ENCODE results near the gene H6PD.

H6PD gene, protein sequence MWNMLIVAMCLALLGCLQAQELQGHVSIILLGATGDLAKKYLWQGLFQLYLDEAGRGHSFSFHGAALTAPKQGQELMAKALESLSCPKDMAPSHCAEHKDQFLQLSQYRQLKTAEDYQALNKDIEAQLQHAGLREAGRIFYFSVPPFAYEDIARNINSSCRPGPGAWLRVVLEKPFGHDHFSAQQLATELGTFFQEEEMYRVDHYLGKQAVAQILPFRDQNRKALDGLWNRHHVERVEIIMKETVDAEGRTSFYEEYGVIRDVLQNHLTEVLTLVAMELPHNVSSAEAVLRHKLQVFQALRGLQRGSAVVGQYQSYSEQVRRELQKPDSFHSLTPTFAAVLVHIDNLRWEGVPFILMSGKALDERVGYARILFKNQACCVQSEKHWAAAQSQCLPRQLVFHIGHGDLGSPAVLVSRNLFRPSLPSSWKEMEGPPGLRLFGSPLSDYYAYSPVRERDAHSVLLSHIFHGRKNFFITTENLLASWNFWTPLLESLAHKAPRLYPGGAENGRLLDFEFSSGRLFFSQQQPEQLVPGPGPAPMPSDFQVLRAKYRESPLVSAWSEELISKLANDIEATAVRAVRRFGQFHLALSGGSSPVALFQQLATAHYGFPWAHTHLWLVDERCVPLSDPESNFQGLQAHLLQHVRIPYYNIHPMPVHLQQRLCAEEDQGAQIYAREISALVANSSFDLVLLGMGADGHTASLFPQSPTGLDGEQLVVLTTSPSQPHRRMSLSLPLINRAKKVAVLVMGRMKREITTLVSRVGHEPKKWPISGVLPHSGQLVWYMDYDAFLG

DNA sequence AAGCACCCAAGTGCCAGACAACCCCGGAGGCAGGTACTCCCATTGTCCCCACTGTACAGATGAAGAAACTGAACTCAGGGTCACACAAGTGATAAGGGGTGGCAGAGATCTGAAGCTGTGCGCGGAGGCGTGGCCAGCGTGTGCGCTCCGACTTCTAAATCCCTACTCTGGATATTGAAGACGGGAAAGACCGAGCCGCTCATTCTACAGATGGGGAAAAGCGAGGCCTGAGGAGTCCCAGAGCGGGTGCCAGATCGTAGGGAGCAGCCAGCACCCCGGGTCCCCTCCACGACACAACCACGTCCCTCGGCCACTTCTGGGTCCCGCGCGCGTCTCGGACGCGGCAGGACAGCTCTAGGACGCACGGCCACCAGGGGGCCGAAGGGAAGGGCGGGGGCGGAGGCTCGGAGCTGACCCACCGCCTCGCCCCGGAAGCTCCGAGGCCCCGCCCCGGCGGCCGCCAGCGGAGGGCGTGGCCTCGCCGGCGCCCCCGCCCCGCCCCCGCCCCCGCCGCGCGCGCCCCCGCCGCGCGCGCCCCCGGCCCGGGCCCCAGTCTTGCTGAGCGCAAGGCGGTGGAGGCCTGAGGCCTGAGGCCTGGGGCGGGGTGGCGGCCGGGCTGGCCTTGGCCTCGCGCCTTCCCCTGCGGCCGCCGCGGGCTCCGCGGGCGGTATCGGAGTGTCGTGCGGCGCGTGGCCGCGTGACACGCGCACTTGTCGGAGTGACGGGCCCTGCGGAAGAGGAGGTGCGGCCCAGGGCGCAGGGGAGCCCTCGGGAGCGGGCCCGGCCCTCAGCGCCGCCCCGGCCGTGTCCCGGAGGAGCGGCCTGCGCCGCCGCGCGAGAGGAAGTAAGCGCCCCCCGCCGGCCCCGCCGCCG is at the start of gene H6PD:
H6PD (plus strand) TSS at position 552 of the 873 bp plus-strand sequence. CDS start 10,161 bp downstream, outside the sequence.
- DNase-seq, result peak; percentile 85

DNA sequence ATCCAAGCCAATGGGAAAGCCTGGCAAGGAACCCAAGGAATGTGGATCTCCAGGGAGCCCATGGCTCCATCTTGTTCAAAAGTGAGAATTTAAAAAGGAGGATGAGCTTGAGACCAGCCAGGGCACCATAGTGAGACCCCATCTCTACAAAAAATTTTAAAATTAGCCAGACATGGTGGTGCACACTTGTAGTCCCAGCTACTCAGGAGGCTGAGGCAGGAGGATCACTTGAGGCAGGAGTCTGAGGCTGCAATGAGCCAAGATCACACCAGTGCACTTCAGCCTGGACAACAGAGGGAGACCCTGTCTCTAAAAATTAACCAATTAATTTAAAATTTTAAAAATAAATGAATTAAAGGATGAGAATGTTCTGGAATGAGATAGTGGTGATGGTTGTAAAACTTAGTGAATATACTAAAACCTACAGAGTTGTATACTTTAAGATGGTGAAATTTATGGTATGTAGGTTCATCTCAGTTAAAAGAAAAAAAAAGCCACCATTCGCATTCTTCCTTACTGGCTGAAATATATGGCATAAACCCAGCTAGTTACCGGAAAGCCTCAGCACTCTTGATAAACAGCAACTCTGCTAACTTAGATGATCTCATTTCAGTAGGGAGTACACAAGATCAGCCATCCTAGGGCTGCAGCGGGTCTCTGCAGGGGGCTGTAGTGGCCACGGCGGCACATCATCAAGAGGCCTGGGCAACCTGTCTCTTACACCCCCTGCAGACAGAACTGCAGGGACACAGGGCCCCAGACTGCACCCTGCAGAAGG is 48.3 kb upstream of the H6PD start:
- DNase-seq, result no peak

DNA sequence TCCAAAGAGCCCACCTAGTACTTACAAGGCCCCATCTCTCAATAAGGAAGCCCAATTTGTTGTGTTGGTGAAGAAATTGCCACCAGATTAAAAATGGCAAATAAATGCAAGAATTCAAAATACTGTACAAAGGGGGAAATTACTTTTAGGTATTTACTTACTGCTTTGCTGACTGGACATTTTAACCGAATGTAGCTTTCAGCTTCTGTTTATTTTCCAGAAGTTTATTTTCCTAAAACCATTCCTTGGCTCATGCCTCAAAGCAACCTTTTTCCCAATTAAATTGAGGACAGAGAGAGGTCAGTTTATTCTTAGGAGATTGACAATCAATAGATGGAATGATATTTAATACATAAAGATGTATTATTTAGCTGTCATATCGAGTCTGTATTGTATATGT is 47.6 kb upstream of the H6PD start:
- DNase-seq, result no peak

DNA sequence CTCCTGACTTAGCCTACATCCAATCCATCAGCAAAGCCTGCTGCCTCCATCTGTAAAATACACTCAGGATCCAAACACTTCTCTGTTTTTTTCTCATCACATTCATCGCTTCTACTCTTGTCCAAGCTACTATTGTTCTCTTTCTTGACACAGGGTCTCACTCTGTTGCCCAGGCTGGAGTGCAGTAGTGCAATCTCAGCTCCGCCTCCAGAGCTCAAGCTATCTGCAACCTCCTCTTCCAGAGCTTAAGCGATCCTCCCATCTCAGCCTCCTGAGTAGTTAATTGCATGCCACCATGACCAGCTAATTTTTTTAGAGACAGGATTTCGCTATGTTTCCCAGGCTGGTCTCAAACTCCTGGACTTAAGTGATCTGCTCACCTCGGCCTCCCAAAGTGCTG is 44.3 kb upstream of the H6PD start:
- no peak for DNase-seq

DNA sequence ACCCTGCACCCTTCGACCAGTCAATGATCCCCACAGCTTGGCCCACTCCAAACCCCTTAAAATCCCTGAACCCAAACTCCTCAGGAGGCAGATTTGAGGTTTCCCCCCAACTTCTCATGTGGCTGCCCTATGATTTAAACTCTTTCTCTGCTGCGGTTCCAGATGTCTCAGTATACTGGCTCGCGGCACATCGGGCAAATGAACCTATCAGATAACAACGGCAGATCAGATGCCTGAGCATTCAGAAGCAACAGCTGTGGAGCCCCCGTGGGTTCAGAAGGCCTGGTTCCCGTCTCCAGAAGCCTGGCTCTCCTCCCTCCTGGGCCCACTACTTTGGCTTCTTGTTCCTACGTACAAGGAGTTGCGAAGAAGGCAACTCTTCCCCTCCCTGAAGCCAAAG is 43.3 kb upstream of the H6PD start:
- DNase-seq, result no peak

DNA sequence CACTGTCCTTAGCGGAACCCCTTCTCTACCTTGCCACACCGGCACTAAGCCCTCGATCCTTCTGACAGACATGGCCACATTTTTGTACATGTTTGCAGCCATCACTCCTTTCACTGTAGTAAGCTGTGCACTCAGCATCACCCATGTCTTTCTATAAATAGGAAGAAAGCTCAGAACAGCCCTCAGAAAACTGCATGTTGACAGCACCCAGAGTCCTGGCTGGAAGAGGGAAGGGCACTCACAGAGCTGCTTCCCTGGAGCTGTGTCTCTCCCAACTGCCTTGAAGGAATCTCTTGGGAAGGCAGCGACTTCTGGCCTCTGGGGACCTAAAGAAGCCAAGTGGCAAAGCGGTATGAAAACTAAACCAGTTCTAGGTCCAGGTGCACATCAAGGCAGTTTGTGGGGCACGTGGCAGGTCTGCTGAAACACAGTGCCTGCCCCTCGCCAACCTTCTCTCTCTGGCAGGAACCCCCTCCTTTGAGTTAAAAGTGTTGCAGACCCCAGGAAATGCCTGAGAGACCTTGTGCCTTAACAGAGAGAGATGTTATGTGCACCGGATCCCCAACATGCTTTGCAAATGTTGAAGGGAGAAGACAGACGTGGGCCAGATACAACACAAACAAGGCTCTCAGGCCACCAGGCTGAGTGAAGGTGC is 41.9 kb upstream of the H6PD start:
- DNase-seq, result no peak

DNA sequence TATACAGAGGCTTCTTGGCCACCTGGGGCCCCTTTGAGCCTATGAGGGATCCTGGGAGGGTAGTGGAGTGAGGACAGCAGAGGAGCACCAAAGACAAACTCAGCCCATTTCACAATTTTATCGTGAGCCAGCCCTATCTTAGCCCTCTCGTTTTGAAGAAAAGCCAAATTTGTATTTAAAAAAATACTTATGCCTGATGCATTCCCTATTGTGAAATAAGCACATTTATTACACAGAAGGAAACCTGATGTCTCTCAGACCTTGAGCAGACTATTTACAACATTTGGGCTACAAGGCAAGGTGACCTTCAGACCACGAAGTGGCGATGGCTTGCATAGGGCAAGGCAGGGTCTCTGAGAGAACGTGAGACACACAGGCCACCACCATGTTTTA is 41.3 kb upstream of the H6PD start:
- no peak for DNase-seq

DNA sequence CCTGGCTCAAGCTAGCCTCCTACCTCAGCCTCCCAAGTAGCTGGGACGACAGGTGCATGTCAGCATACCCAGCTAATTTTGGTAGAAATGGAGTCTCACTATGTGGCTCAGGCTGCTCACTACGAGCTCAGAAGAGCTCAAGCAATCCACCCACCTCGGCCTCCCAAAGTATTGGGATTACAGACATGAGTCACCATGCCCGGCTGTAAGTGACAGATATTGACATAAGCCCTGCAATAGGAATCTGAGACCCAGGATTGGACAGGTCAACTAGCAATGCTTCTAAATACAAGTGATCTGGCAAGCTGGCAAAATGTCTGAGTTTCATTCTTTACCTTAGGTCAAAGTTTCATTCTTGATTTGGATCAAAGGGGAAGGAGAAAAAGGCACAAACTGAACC is 40.5 kb upstream of the H6PD start:
- no peak for DNase-seq

DNA sequence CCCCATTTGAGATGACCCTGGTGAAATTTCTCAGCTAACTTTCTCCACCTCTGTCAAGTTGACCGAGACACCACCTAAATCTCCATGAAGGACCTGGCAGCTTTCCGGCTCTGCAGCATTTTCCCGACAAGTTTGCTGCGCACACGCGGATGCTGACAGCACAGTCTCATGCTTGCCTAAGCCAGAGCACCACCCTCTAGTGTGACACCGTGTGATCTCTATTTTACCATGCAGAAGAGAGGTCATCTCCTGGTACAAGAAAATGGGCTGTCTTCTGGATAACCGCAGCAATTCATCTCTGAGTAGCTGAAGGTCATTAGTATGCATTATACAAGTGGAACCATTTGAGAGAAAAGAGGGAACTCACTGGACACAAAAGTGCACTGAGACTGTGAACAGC is 38.9 kb upstream of the H6PD start:
- peak; percentile 11 for DNase-seq

DNA sequence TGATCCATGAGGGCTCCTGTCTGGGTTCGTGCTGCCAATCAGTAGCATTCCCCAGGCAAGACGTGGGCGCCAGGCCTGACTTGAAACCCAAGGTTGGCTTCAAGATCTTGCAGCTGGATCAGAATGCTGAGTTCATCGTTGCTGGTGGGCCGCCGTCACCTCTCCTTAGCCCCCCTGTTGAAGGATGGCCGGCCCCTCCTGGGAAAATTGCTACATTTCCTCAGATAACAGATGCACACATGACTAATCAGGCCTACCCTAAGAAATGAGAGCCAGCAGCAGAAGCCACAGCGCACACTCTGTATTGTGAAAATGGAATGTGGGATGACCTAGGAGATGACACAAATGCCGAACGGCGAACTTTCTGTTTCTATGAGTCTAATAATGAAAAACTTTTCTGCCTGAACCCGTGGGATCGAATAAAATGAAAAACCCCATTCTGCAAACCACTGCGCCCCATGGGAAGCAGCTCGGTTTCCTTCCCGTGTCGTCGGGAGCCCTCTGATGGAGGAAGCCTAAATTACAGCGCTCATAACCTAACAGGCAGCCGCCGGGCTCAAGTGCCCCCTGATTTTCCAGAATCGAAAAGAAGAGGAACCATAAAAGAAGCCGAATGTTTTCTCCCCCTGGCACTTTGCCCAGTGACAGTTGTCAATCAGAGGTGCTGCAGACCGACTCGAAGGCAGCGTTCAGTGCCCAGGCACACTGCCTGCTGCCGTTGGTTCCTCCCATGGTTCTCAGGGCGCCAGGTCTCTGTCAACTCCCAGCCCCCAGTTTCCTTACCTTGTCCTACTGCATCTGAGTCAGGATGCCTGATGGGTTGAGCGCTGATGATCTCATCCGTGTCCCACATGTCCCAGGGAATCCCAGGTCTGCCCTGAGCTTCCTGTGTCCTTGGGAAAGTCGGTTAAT is 38.2 kb upstream of the H6PD start:
- DNase-seq, result peak; percentile 81

DNA sequence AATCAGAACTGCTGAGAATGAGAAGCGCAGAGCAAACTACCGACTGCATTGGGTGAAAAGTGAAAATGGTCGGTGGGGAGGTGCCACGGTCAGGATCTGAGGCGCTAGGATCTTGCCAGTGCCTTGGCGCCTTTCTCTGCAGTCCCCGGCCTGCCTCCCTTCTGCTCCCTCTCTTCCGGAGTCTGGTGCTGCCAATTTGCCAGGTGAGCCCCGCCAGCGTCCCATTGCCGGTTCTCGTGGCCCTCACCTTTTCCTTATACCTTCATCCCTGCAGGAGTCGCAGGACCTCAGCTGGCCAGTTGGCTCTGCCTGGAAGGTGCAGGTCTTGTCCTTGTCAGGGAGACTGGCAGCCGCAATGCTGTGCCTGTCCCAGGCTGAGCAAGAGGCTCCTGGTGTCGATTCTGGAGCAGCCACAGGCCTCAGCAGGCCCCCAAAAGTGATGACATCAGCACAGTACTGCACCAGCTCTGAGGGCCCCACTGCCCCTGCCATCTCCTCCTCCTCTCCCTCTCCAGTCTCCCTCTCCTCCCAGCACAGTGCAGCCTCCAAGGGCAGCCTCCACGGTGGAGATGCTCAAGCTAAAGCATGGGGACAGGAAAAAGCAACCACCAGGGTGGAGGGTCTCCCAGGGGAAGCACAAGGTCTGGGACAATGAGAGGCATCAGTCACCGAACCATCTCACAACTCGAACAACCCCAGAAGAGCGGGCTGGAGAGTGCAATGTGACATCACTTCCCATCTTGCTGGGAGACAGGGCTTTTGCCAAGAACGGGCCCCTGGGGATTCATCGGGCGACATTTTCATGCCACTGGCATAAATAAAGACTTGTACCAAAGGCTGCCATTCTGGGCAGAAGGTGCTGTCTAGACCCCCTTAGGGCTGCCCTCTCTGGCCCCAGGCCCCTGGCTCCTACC is 37.1 kb upstream of the H6PD start:
- no peak for DNase-seq

DNA sequence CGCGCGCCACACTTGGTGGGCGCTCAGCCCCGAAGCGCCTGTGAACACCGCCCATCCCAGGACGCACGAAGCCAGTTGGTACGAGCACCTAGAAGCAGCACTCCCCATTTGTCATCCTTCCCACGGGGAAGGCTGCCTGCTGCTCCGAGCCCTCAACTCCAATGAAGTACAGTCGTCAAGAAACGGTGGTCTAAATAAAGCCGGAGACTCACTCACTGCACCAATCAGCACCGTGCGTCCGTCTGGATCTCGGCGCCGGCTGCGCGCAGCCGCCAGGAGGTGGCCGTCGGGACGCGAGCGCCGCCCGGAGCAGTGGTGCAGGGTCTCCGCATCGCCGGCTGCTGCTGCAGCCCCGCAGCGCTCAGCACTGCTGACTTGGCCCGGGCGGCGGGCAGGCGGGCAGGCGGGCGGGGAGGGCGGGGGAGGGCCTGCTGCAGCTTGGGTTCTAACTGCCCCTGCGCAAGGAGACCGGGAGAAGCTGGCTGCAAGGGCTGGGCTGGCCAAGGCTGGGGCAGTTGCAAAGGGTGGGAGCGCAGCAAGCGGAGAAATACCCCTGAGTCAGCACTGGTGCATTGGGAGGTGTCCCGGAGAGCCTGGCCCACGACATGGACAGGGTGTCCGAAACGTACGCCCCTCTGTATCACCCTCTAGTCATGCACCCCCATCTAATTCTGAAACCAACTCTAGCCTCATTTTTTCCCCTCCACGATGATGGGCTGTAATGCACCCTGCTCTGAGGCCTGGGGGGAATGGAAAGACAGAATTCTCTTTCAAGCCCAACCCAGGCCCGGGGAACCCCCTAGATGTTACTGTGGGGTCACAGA is 35.8 kb upstream of the H6PD start:
- DNase-seq, result no peak

DNA sequence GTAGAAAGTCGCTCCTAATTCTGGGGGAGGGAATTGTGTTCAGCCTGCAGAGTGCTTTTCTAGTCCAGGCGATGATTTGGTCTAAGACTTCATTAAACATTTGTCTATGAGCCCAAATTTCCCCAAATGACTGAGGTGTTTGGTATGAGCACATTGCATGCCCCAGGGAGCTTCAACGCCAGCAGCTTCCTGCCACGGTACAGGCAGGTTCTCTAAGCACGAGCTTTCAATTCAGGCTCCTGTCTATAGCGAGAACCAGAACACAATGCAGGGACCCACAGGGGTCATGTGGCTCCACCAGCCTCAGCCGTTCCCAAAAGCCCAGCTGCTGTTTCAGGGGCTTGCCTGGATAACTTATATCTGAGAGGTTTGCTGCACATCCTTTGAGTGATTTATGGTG is 34.1 kb upstream of the H6PD start:
- no peak for DNase-seq

DNA sequence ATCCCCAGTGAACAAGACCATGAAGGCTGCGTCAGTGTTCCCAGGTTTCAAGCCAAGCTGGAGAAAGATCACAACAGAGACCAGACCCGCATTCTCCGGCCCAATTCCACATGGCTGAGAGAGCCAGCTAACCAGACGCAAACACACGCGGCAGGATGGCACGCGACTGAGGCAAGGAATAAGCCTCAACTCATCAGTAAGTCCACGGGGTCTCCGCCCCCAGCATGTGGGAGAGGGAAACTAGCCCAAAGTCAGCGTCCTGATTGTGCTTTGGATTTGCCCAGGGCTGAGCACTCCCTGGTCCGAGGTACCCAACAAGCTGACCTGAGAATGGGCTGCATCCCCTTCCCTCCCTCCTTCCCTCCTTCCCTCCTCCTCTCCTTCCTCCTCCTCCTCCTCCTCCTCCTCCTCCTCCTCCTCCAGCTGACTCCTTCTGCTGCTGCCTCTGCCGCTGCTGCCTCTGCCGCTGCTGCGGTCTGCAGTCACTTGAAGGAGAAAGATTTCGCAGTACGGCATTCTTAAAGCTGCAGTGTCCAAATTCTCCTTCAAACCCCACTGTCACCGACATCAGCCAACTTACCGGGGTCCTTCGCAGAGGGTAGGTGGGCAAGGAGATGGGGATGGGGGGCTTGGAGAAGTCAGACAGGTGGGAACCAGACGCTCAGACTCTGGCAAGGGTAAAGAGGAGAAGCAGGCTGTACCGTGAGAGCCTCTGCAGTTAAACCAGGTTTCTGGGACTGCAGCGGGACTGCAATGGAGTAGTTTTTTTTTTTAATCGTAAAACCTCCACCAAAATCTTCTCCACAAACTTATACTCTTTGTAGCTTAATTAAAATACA is 33.0 kb upstream of the H6PD start:
- peak; percentile 5 for DNase-seq

DNA sequence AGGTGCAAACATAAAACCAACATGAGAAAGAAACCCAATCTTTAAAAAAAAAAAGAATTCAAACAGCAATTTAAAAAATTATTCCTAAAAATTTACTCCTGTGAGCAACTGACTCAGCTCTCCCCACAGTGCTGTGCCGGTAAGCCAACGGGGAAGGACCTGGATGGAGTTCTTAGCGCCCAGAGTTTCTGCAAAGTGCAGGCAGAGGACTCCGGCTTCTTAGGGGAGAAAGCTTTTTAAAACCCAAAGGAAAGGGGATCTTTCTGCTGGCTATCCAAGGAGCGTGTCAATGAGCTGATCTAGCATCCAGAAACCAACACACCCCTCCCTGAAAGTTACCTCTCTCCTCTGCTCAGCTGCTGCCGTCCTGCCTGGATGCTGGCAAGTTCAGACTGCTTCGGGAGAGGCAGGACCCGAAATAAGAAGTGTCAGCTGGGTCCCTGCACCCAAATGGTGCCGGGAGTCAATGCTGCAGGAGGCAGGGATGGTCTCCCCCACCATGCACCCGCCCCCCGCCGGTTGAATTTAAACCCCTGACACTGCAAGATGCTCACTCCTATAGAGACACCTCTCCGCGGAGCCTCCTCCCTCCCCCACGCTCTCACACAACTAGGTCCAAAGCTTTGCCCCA is 32.2 kb upstream of the H6PD start:
- DNase-seq, result no peak

DNA sequence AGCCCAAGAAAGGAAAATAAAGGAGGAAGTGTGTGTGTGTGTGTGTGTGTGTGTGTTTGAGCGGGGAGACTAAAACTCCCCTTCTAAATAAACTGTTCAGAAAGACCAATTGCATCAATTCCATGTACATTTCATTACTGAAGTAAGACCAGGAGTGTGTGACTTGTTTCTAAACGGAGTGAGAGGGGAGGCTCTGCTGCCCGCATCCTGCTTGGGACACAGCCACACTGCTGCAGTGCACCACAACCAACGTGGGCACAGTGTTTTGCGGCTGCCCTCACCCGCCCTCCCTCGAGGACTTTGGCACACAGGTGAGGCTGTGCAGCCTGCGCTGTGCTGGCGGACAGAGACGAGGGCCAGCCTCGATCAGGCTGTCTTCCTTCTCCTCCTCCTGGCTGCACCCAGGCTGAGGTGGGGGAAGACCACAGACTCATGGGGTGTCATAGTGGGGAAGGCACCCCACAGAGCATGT is 31.0 kb upstream of the H6PD start:
- no peak for DNase-seq

DNA sequence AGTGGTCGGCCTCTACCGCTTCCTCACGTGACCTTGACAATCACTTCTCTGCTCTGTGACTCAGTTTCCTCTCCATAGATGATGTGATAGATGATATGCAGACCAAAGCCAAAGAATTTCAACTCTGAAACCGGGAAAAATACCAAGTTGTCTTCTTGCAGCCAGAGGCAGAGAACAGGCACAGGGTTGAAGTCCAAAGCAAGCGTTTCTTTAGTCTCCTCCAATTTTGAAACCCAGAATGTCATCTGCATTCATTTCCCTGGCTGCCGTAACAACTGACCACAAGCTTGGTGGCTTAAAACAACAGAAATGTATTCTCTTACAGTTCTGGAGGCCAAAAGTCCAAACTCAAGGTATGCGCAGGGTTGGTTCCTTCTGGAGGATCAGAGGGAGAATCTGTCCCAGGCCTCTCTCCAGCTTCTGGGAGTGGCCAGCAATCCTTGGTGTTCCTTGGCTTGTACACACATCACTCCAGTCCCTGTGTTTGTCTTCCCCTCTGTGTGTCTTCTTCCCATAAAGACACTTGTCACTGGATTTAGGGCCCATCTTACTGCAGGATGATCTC is 30.3 kb upstream of the H6PD start:
- no peak for DNase-seq
